Right kidney (tissue), 1 donor: ENCODE measurements around the gene GSTM4.
"Not testable (repeated sequence)": the region's sequence is repeated elsewhere in the genome, so short reads cannot be mapped to it uniquely, and the experiment has no call there.

Experiments used
- DNase-seq: peaks from one replicate; pipeline ENCODE4 v3.0.0-alpha.2; 2016

GSTM4 gene

GRCh38 chr1:109697861-109698260 is 42.0 kb downstream of the GSTM4 start:
- DNase-seq = not testable (repeated sequence)

DNA sequence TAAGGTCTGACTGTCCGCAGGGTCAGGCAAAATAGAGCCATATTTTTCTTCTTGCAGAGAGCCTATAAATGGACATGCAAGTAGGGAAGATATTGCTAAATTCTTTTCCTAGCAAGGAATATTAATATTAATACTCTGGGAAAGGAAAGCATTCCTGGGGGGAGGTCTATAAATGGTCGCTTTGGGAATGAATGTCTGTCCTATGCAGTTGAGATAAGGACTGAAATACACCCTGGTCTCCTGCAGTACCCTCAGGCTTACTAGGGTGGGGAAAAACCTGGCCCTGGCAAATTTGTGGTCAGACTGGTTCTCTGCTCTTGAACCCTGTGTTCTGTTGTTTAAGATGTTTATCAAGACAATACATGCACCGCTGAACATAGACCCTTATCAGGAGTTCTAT is 47.0 kb downstream of the GSTM4 start:
- not testable (repeated sequence) for DNase-seq

GRCh38 chr1:109704173-109704572 is 48.3 kb downstream of the GSTM4 start:
- DNase-seq = no peak

- DNase-seq = no peak
These were observed 49.5 kb downstream of the GSTM4 start for GRCh38 chr1:109705411-109705810.

DNA sequence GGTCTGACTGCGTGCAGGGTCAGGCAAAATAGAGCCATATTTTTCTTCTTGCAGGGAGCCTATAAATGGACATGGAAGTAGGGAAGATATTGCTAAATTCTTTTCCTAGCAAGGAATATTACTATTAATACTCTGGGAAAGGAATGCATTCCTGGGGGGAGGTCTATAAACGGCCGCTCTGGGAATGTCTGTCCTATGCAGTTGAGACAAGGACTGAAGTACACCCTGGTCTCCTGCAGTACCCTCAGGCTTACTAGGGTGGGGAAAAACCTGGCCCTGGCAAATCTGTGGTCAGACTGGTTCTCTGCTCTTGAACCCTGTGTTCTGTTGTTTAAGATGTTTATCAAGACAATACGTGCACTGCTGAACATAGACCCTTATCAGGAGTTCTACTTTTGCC is 53.0 kb downstream of the GSTM4 start:
- not testable (repeated sequence) for DNase-seq

DNA sequence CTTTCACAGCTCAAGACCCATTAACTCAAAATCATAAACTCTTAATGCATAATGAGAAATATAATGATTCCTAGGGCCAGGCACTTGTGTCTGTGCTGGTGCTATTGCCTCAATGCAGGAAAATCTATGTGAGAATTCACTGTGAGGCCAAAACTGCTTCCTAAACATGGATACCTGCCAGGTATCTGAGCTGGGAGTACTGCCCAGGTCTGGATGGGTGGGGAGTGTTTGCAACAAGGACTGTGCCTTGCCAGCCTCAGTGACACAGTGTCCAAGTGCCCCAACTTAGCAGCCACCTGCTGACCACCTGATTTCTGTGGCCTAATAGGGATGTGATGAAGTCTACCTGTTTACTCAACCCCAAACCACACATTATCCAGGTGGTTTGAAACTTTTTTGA is 53.9 kb downstream of the GSTM4 start:
- DNase-seq = not testable (repeated sequence)
